HEK293 (cell line): ENCODE data around the gene MRPL55.

Experiments
- CTCF ChIA-PET: fragments of 350-600 bp; formaldehyde crosslinking; extraction: SDS; loops from one replicate; lab custom pipeline; 2021; ENCODE audit warnings: antibody characterized with exemption; lab: Yijun Ruan, JAX
- POLR2A ChIA-PET: fragments of 300-600 bp; formaldehyde crosslinking; extraction: SDS; loops from one replicate; lab custom pipeline; 2020; ENCODE audit warnings: antibody characterized with exemption, inconsistent platforms; lab: Yijun Ruan, JAX
- H3K27ac ChIP-seq: fragments of 200-500 bp; sonication (Bioruptor generic); 2 replicates; pipeline ENCODE4 v1.5.1; 2014; ENCODE audit warnings: low read depth, low read length, control low read depth, inconsistent platforms; ENCODE audit errors: extremely low read depth
- H3K36me3 ChIP-seq, 2 experiments: fragments of 200-500 bp in 1 of 2; sonication (Bioruptor generic) in 1 of 2; 1 replicate in 1 of 2; 2 replicates in 1 of 2; pipeline ENCODE4 v1.5.1; 2014 to 2017; ENCODE audit warnings: inconsistent platforms in 2 of 2, low read length in 2 of 2; ENCODE audit not compliant: control insufficient read depth in 2 of 2, insufficient read depth in 1 of 2
- H3K4me1 ChIP-seq: fragments of 200-500 bp; sonication (Bioruptor generic); 2 replicates; pipeline ENCODE4 v1.5.1; 2014; ENCODE audit warnings: mild to moderate bottlenecking, low read length, inconsistent platforms; ENCODE audit not compliant: control insufficient read depth, insufficient read depth
- H3K4me3 ChIP-seq: 2 replicates; pipeline ENCODE4 v1.5.1; 2011; ENCODE audit warnings: low read depth, mild to moderate bottlenecking, control low read depth, low read length, moderate library complexity
- H3K9me3 ChIP-seq: fragments of 200-500 bp; sonication (Bioruptor generic); 2 replicates; pipeline ENCODE4 v1.5.1; 2014; ENCODE audit warnings: low read depth, low read length, inconsistent platforms; ENCODE audit not compliant: control insufficient read depth, insufficient read depth
- MEIS1 ChIP-seq: sonication (generic); formaldehyde crosslinking; IDR thresholded peaks from 2 replicates; pipeline ENCODE4 v1.8.1; 2022; ENCODE audit warnings: missing genetic modification reagents, mild to moderate bottlenecking, borderline replicate concordance
- PRDM2 ChIP-seq: fragments of 450-650 bp; formaldehyde crosslinking; IDR thresholded peaks from 2 replicates; pipeline ENCODE4 v1.5.1; 2016; ENCODE audit warnings: missing biosample characterization, missing genetic modification characterization, borderline replicate concordance
- SP7 ChIP-seq: fragments of 450-650 bp; formaldehyde crosslinking; IDR thresholded peaks from 2 replicates; pipeline ENCODE4 v1.5.1; 2016; ENCODE audit warnings: missing biosample characterization, missing genetic modification characterization
- WT1 ChIP-seq: fragments of 450-650 bp; formaldehyde crosslinking; IDR thresholded peaks from 2 replicates; pipeline ENCODE4 v1.5.1; 2016; ENCODE audit warnings: missing biosample characterization, missing genetic modification characterization
- ZBTB17 ChIP-seq: fragments of 450-650 bp; formaldehyde crosslinking; IDR thresholded peaks from 2 replicates; pipeline ENCODE4 v1.5.1; 2016; ENCODE audit warnings: missing biosample characterization, missing genetic modification characterization
- ZBTB48 ChIP-seq: fragments of 450-650 bp; formaldehyde crosslinking; IDR thresholded peaks from 2 replicates; pipeline ENCODE4 v1.5.1; 2016; ENCODE audit warnings: missing biosample characterization, missing genetic modification characterization
- ZBTB7A ChIP-seq: fragments of 450-650 bp; formaldehyde crosslinking; IDR thresholded peaks from 2 replicates; pipeline ENCODE4 v1.5.1; 2016; ENCODE audit warnings: low read depth, missing biosample characterization, missing genetic modification characterization
- ZEB2 ChIP-seq: fragments of 450-650 bp; formaldehyde crosslinking; IDR thresholded peaks from 2 replicates; pipeline ENCODE4 v1.5.1; 2016; ENCODE audit warnings: missing biosample characterization, missing genetic modification characterization
- ZNF23 ChIP-seq: fragments of 450-650 bp; formaldehyde crosslinking; IDR thresholded peaks from 2 replicates; pipeline ENCODE4 v1.5.1; 2016; ENCODE audit warnings: missing biosample characterization, missing genetic modification characterization, borderline replicate concordance
- ZNF623 ChIP-seq: fragments of 450-650 bp; formaldehyde crosslinking; IDR thresholded peaks from 2 replicates; pipeline ENCODE4 v1.5.1; 2016; ENCODE audit warnings: missing biosample characterization, missing genetic modification characterization
- ZNF670 ChIP-seq: fragments of 450-650 bp; formaldehyde crosslinking; IDR thresholded peaks from 2 replicates; pipeline ENCODE4 v1.5.1; 2016; ENCODE audit warnings: missing biosample characterization, missing genetic modification characterization, low read depth
- ZNF791 ChIP-seq: fragments of 450-650 bp; formaldehyde crosslinking; IDR thresholded peaks from 2 replicates; pipeline ENCODE4 v1.5.1; 2016; ENCODE audit warnings: missing biosample characterization, missing genetic modification characterization
- ZNF837 ChIP-seq: fragments of 450-650 bp; formaldehyde crosslinking; IDR thresholded peaks from 2 replicates; pipeline ENCODE4 v1.5.1; 2016; ENCODE audit warnings: missing biosample characterization, missing genetic modification characterization
- TF ChIP-seq, protein P1 (sequence below): fragments of 450-650 bp; formaldehyde crosslinking; IDR thresholded peaks from 2 replicates; pipeline ENCODE4 v1.5.1; 2016; ENCODE audit warnings: missing biosample characterization, missing genetic modification characterization
- TF ChIP-seq, protein P2 (sequence below): fragments of 450-650 bp; formaldehyde crosslinking; IDR thresholded peaks from 2 replicates; pipeline ENCODE4 v1.5.1; 2016; ENCODE audit warnings: missing biosample characterization, missing genetic modification characterization
- TF ChIP-seq, protein P3 (sequence below): fragments of 450-650 bp; formaldehyde crosslinking; IDR thresholded peaks from 2 replicates; pipeline ENCODE4 v1.5.1; 2016; ENCODE audit warnings: missing biosample characterization, missing genetic modification characterization
- TF ChIP-seq, protein P4 (sequence below): fragments of 450-650 bp; formaldehyde crosslinking; IDR thresholded peaks from 2 replicates; pipeline ENCODE4 v1.5.1; 2016; ENCODE audit warnings: missing biosample characterization, missing genetic modification characterization

Gene MRPL55

GRCh38 chr1:228107636-228108035 is 1.5 kb downstream of the MRPL55 start:
- Histone ChIP-seq H3K9me3 (no peaks in the 10 kb centered on the region), H3K36me3 (peaks cover 6 to 33% of the 10 kb centered on the region in 2 experiments), H3K4me1 (0 out of 2 replicates have a peak, but pooled peaks cover 3% of the 10 kb centered on the region), H3K4me3 (no peak overlapping the region), H3K27ac (no peak overlapping the region)
- TF ChIP-seq, protein P1, sequence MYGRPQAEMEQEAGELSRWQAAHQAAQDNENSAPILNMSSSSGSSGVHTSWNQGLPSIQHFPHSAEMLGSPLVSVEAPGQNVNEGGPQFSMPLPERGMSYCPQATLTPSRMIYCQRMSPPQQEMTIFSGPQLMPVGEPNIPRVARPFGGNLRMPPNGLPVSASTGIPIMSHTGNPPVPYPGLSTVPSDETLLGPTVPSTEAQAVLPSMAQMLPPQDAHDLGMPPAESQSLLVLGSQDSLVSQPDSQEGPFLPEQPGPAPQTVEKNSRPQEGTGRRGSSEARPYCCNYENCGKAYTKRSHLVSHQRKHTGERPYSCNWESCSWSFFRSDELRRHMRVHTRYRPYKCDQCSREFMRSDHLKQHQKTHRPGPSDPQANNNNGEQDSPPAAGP (tag by site-specific recombination): no peak
- TF ChIP-seq, protein P2, sequence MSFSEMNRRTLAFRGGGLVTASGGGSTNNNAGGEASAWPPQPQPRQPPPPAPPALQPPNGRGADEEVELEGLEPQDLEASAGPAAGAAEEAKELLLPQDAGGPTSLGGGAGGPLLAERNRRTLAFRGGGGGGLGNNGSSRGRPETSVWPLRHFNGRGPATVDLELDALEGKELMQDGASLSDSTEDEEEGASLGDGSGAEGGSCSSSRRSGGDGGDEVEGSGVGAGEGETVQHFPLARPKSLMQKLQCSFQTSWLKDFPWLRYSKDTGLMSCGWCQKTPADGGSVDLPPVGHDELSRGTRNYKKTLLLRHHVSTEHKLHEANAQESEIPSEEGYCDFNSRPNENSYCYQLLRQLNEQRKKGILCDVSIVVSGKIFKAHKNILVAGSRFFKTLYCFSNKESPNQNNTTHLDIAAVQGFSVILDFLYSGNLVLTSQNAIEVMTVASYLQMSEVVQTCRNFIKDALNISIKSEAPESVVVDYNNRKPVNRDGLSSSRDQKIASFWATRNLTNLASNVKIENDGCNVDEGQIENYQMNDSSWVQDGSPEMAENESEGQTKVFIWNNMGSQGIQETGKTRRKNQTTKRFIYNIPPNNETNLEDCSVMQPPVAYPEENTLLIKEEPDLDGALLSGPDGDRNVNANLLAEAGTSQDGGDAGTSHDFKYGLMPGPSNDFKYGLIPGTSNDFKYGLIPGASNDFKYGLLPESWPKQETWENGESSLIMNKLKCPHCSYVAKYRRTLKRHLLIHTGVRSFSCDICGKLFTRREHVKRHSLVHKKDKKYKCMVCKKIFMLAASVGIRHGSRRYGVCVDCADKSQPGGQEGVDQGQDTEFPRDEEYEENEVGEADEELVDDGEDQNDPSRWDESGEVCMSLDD (tag by site-specific recombination): no peak
- TF ChIP-seq ZNF837 (tag by site-specific recombination): no peak
- no peak for TF ChIP-seq ZBTB7A (tag by site-specific recombination)
- no peak for TF ChIP-seq ZBTB17
- TF ChIP-seq ZEB2 (tag by site-specific recombination): no peak
- no peak for TF ChIP-seq ZNF623
- TF ChIP-seq ZNF670 (tag by site-specific recombination): no peak
- TF ChIP-seq ZBTB48 (tag by site-specific recombination): no peak
- TF ChIP-seq, protein P3, sequence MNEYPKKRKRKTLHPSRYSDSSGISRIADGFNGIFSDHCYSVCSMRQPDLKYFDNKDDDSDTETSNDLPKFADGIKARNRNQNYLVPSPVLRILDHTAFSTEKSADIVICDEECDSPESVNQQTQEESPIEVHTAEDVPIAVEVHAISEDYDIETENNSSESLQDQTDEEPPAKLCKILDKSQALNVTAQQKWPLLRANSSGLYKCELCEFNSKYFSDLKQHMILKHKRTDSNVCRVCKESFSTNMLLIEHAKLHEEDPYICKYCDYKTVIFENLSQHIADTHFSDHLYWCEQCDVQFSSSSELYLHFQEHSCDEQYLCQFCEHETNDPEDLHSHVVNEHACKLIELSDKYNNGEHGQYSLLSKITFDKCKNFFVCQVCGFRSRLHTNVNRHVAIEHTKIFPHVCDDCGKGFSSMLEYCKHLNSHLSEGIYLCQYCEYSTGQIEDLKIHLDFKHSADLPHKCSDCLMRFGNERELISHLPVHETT (tag by site-specific recombination): no peak
- no peak for TF ChIP-seq PRDM2 (tag by site-specific recombination)
- CTCF ChIA-PET: interaction anchor here (1.2 to 9.9 kb wide), 3 partner anchors 24 to 109 kb away, joined by 3 to 57 read pairs (median 4); no protein-coding TSS in a partner anchor
- POLR2A ChIA-PET: interaction anchor here (0.6 kb wide), 1 partner anchor 53 kb away, joined by 4 read pairs; no protein-coding TSS in a partner anchor

GRCh38 chr1:228106800-228107054 is 2.4 kb downstream of the MRPL55 start:
- peaks cover 6 to 33% of the 10 kb centered on the region in 2 experiments for H3K36me3 ChIP-seq
- TF ChIP-seq MEIS1 (CRISPR knock-in tag) (no peak), ZBTB7A (tag by site-specific recombination) (no peak), SP7 (tag by site-specific recombination) (no peak), WT1 (tag by site-specific recombination) (no peak), ZNF791 (tag by site-specific recombination) (no peak), ZNF23 (tag by site-specific recombination) (no peak)
- TF ChIP-seq, protein P2 (tag by site-specific recombination): no peak
- TF ChIP-seq, protein P4, sequence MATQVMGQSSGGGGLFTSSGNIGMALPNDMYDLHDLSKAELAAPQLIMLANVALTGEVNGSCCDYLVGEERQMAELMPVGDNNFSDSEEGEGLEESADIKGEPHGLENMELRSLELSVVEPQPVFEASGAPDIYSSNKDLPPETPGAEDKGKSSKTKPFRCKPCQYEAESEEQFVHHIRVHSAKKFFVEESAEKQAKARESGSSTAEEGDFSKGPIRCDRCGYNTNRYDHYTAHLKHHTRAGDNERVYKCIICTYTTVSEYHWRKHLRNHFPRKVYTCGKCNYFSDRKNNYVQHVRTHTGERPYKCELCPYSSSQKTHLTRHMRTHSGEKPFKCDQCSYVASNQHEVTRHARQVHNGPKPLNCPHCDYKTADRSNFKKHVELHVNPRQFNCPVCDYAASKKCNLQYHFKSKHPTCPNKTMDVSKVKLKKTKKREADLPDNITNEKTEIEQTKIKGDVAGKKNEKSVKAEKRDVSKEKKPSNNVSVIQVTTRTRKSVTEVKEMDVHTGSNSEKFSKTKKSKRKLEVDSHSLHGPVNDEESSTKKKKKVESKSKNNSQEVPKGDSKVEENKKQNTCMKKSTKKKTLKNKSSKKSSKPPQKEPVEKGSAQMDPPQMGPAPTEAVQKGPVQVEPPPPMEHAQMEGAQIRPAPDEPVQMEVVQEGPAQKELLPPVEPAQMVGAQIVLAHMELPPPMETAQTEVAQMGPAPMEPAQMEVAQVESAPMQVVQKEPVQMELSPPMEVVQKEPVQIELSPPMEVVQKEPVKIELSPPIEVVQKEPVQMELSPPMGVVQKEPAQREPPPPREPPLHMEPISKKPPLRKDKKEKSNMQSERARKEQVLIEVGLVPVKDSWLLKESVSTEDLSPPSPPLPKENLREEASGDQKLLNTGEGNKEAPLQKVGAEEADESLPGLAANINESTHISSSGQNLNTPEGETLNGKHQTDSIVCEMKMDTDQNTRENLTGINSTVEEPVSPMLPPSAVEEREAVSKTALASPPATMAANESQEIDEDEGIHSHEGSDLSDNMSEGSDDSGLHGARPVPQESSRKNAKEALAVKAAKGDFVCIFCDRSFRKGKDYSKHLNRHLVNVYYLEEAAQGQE (tag by site-specific recombination): no peak
- POLR2A ChIA-PET: interaction anchor here (0.6 to 3.4 kb wide), 4 partner anchors 16 to 381 kb away, joined by 3 to 15 read pairs (median 6); partner anchors contain the start of gene ARF1
- no peak overlapping the region for H3K4me3 ChIP-seq
- no peaks in the 10 kb centered on the region for H3K9me3 ChIP-seq
- CTCF ChIA-PET: interaction anchor here (1.0 to 9.9 kb wide), 3 partner anchors 24 to 107 kb away, joined by 3 to 57 read pairs (median 4); no protein-coding TSS in a partner anchor
- no peak overlapping the region for H3K27ac ChIP-seq
- peaks cover 3% of the 10 kb centered on the region; the same call in 1 of the 2 replicates for H3K4me1 ChIP-seq
